NCI-H524 (cell line): Measurements from ENCODE around the gene SMYD2.

Experiments used
- DNase-seq, 2 experiments: peaks; one replicate each; lab custom pipeline; 2025; lab: John Stamatoyannopoulos, UW

The SMYD2 gene

GRCh38 chr1:214328770-214329469 lies 48.0 kb downstream of the SMYD2 start:
- peak; percentile 65 to 74 for DNase-seq

GRCh38 chr1:214329470-214330220 lies 48.7 kb downstream of the SMYD2 start:
- DNase-seq: no peak

DNA sequence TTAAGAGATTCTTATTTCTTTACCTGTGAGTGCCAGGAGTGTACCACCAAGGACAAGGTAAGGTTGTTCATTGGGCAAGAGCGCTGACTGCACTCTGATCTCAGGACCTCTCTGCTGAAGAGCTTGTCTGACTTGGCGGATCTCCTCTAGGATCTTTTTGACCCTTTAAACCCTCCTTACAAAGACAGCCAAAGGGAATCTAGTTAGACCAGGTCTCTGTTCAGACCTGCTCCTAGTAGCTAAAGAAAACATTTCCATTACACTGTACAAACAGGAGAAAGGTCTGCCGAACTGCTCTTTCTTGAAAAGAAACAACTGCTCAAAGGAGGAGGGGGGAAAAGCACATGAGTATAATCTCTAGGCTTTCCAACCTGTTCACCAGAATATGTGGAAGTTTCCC lies 49.3 kb downstream of the SMYD2 start:
- no peak for DNase-seq

DNA sequence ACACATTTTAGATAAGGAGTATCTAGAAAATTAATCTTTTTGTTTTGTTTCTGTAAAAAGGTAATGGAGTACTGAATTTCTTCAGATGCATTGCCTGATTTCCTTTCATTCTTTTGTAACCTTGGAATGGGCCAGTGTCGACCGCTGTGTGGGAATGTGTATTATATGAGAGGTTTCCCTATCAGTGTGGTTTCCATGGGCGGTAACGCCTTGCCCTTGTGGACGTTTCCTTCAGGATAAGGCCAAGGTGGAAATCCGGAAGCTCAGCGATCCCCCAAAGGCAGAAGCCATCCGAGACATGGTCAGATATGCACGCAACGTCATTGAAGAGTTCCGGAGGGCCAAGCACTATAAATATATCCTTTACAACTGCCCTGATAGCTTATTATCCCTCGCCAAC lies 49.8 kb downstream of the SMYD2 start:
- no peak for DNase-seq

DNA sequence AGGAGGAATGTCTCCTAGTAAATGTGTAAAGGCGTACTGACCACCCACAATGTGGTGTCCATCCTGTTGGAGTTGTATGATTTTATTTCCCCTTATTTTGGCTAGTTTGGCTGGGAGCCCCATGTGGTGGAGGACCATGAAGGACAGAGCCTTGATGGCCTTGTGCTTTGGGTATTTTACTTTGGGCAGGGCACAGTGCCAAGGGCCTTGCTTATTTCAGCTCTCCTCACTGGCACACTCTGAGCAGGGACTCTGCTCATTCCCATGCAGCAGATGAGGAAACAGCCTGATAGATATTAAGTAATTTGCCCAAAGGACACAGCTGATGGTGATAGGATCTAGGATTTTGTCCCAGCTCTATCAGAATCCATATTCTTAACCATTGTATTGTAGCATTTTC lies 50.2 kb downstream of the SMYD2 start:
- no peak for DNase-seq

DNA sequence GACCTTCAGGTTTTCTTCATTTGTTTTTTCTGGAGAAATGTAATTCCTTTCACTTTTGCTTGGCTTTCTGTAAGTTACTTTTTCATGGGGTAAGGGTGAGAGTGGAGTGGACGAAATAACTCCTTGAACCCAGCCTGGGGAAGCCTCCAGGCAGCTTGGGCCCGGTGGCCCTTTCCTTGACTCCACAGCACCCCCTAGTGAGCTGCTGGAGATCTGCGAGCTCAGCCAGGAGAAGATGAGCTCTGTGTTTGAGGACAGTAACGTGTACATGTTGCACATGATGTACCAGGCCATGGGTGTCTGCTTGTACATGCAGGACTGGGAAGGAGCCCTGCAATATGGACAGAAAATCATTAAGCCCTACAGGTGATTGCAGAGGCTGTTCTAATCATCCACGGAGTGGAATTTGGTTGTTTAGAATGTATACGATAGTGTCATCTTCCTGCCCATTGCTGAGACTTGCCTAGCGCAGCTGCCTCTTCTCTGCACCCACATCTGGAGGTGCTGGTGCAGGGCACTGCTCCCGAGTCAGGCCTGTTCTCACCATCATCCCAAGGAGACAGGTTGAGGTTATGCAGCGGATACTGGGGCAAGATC lies 51.0 kb downstream of the SMYD2 start:
- DNase-seq: peak in 1 of 2 experiments; percentile 39

DNA sequence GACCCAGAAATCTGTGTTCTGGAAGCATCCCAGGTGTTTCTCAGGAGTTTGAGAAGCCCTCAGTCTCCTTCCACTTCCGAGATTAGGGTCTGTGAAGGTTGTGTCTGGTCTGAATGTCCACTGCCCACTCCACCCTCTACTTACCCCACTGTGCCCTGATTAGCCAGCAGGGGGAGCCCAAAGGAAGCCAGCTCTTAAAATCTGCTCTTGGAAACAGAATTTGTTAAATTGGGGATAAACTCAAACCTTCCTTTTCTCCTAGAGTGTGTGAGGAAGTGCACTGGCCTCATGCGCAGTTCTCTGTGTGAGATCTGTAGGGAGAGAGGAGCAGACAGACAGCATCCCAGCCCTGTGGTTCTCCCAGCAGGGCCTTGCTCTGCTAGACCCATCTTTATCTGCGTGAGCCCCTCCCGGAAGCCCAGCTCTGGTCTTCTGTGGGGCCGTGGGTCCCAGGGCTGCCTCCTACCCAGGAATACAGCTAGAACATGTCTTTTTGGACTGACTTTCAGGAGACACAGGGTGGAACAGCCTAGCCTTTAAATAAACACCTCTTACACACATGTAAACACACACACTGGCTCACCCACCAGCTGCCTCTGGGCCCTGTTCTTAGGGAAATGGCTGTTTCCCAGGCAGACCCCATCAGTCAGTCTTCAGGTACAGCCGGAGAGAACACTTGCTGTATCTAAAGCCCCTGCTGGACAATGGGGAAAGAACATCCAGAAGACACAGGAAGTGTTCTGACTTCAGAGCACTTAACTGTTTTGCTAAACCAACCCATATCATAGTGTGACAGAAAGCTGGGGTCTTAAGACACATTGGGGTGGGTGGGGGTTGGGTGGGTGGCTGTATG lies 52.2 kb downstream of the SMYD2 start:
- DNase-seq: peak in 1 of 2 experiments; percentile 28

DNA sequence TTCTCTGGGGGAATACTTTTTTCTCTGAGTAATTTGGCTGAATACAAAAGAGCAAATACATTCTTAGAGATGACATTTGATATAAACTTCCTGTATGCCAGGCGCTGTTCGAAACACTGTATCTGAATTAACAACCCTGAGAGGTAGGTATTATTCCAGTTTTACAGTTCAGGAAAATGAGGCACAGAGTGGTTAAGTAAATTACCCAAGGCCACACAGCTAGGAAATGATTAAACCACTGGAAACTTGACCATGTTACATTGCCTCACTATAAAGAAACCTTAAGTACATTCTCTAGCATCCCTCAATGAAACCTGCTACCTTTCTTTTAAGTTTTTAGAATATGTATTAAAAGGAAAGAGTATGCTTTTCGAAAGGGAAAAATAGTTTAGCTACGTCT lies 54.6 kb downstream of the SMYD2 start:
- DNase-seq: no peak

- no peak for DNase-seq
Measured at GRCh38 chr1:214337015-214337414, 56.1 kb downstream of the SMYD2 start.

- no peak for DNase-seq
Measured at GRCh38 chr1:214337511-214337910, 56.6 kb downstream of the SMYD2 start.

DNA sequence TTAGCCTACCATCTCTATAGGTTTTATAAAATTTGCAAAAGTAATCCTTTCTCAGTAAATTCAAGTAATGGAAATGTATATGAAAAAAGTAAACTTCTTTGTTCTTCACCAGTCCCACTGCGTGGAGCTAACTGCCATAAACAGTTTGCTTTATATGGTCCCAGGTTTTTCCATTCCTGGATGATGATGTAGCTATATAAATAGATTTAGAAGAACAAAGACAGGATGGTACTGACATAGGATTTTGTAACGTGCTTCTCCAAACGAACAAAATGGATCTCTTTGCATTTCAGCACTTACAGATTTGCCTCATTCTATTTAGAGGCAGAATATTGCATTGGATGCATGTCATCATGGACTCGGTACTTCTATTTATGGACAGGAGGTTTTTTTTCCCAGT lies 57.3 kb downstream of the SMYD2 start:
- DNase-seq: no peak

DNA sequence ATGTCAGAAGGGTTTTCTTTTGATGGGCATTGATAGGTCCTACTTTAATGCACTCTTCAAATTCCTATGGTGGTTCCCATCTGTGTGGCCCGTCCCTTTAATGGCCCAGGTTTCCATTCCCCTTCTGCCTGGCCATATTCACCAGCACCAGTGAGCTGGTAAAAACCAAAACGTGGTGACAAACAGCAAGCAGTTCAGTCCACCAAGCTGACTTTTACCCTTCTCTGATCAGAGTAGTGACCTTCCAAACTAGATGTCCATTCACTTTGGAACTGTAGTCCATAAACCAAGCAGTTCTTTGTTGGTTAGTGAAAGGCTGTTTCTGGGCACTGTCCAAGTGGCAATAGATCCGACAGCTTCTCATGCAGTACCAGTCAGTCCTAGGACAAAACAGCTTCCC lies 60.5 kb downstream of the SMYD2 start:
- no peak for DNase-seq

DNA sequence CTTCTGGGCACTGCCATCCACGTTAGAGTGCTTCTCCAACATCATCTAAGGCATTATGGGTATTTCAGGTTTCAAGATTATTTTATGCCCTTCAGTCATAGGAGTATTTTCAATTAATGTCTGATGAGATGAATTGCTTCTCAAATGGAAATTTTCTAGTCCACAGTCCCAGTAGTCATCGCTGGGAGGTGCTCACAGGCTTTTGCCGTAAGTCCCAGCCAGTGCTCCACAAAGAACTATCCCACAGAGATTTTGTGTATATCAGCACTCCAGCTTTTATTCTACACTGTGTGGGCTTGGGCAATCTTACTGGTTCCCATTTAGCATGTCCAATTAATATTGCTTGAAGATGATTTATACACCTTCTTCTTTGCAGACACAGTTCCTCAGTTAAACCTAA lies 61.0 kb downstream of the SMYD2 start:
- DNase-seq: no peak

DNA sequence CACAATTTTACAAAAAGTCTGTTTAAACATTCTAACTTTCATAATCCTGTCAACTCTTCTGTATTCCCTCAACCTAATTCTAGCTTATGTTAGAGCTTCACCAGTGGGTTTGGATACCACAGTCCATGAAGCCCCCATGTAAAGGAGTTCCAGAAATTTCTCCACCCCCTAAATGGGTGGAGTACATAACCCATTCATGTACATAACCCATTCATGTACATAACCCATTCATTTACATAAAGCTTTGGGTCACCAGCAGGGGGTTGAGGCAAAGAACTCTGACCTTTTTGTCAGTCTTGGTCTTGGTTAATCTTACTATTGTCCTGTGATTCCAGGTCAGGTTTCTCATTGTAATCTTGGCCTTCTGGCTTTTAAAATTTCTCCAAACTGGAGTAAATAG lies 61.6 kb downstream of the SMYD2 start:
- no peak for DNase-seq

- no peak for DNase-seq
Measured at GRCh38 chr1:214344897-214345296, 63.9 kb downstream of the SMYD2 start.

DNA sequence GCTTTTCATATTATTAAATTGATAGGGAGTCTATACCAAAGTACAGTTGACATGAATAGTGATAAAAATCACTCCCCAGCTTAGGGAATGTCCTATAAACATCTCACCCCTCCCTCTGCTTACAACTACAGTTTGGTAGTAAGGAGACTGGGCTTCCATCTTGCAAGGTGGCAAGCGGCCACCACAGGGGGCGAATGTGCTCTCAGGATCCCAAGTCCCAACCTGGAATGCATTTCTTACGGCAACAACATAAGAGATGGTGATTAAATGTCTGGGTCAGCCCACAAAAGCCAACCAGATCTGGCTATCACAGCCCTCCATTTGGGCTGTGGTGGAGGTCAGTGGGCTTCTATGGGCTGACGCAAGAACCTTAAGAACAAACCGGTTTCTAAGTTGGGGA lies 68.0 kb downstream of the SMYD2 start:
- no peak for DNase-seq

- no peak for DNase-seq
Measured at GRCh38 chr1:214349781-214350180, 68.8 kb downstream of the SMYD2 start.

GRCh38 chr1:214351551-214352277 lies 70.8 kb downstream of the SMYD2 start:
- no peak for DNase-seq

GRCh38 chr1:214352838-214353237 lies 71.9 kb downstream of the SMYD2 start:
- DNase-seq: no peak

- no peak for DNase-seq
Measured at GRCh38 chr1:214354440-214355148, 73.6 kb downstream of the SMYD2 start.

DNA sequence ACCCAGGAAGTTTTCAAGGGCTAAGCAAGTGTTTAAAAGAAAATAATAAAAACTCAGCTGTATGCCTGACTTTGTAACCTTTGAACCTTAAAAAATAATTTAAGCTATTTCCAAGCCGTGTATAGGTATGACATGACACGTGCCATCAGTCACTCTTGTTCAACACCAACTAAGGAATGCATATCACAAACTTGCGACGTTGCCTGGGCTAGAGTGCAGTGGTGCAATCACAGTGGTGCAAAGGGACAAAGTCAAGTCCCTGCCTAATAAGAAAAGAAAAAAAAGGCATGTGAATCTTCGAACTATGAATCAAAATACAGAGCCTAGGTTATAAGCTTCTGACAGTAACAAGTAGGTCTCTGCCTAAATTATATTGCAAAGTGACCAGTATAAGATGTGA lies 79.2 kb downstream of the SMYD2 start:
- no peak for DNase-seq
